Pancreas (tissue), 10 donors: Measurements from ENCODE around the gene WWP2. TPM values are rescaled to one million over a fixed set of nuclear protein-coding genes. Genes with fewer than 3 reads are reported as not detected.

Experiments used
- ATAC-seq, 4 donors: fragments of 200-7000 bp; cut with Tn5 transposase; one replicate each; pipeline versions ENCODE4 v1.8.0 to v1.9.1; 2020; ENCODE audit warnings: mild to moderate bottlenecking in 4 of 4, moderate library complexity in 4 of 4
- DNase-seq, 6 donors: peaks; one replicate each; pipeline ENCODE4 v3.0.0-alpha.2; 2020
- FAIRE-seq: peaks from 2 replicates; lab custom pipeline; 2012; peaks lifted over from hg19 to GRCh38; lab: Jason Lieb, UNC
- H3K27ac ChIP-seq, 4 donors: fragments of 200-600 bp; sonication (generic); 1 replicate in 3 of 4; 2 replicates in 1 of 4; pipeline versions ENCODE4 v1.5.0 to v1.8.0; 2020
- H3K27me3 ChIP-seq, 4 donors: fragments of 200-600 bp; one replicate each; pipeline ENCODE4 v1.8.0; 2021
- H3K36me3 ChIP-seq, 3 donors: fragments of 200-600 bp; sonication (generic) in 1 of 3; one replicate each; pipeline versions ENCODE4 v1.5.0 to v1.8.0; 2020 to 2021
- H3K4me1 ChIP-seq, 3 donors: fragments of 200-600 bp; one replicate each; pipeline ENCODE4 v1.8.0; 2021
- H3K4me3 ChIP-seq, 4 donors: fragments of 200-600 bp; sonication (generic) in 2 of 4; one replicate each; pipeline versions ENCODE4 v1.5.0 to v1.8.0; 2020 to 2021
- H3K9me3 ChIP-seq, 4 donors: fragments of 200-600 bp; one replicate each; pipeline ENCODE4 v1.8.0; 2021
- CTCF ChIP-seq, 4 donors: fragments of 200-600 bp; sonication (generic) in 3 of 4; IDR thresholded peaks; one replicate each; pipeline versions ENCODE4 v1.5.0 to v1.8.0; 2021; ENCODE audit warnings: antibody characterized with exemption in 4 of 4
- WGBS, 2 donors: extraction: QIAGEN DNeasy Blood & Tissue Kit; methylation state at CpG; one replicate each; pipeline ENCODE4 v1.1.7; 2013; 5-methylcytosine and 5-hydroxymethylcytosine counted together
- intact Hi-C, 3 donors: fragments of 100-400 bp; cut with DNase I; formaldehyde crosslinking; loops; one replicate each; pipeline versions ENCODE4 v1.11.1 to v1.14.2; 2022
- polyA plus RNA-seq, 2 donors: library from polyadenylated mRNA; stranded (reverse); fragments of 200-250 nt; gene quantifications; one replicate each; pipeline ENCODE4 v1.2.3, GENCODE V29; 2013
- total RNA-seq, 6 donors: library from RNA; stranded (reverse); fragmentation: NEBNext Ultra II Directional in 4 of 6; extraction: Animal tissue kit (Norgen Biotek cat#: 25700) in 4 of 6; gene quantifications; one replicate each; pipeline versions ENCODE4 v1.2.1 to v1.2.4, GENCODE V29; 2021 to 2023
- donor health status: healthy with polysubstance abuse.
- donor health status: DM: no; HTN: no; CAD: no; lungs with moderate emphysema.
- donor health status: DM: no; HTN: no; CAD: no.
- donor health status: control.
- donor health status: control.
- donor health status: Bipolar disorder and iron deficiency.
- donor health status: DM: yes; HTN: yes; CAD: no.
- donor health status: DM: no; HTN: no; CAD: no.
- donor health status: DM: no; HTN: no; CAD: no.
- donor health status: DM: yes; HTN: yes; CAD: no.

The WWP2 gene
- 10 to 100 TPM; 33.9 to 50.4 (median 35.4) TPM for total RNA-seq
- 10 to 100 TPM; 27.4 to 35.5 TPM for polyA plus RNA-seq

- Histone ChIP-seq H3K27ac (peak within 1 kb of the TSS; percentile 64 to 93 (median 84)), H3K4me3 (peak within 1 kb of the TSS; percentile 52 to 90 (median 74)), H3K9me3 (no peaks in the 10 kb centered on the region), H3K36me3 (no peaks in the 10 kb centered on the region), H3K4me1 (peaks cover 6 to 19% (median 13%) of the 10 kb centered on the region in 3 donors), H3K27me3 (no peaks in the 10 kb centered on the region)
- FAIRE-seq (no peak), ATAC-seq (peak; percentile 81 to 90 (median 86)), DNase-seq (peak; percentile 74 to 93 (median 86))
- intact Hi-C loops: no loop called here
- TF ChIP-seq CTCF (IDR thresholded peaks at IDR 0.05): no peak
- 1% methylated on average over 49 to 68 of the region's 68 CpGs for WGBS, 2 donors
Measured at GRCh38 chr16:69761983-69762813, at the start of gene WWP2. TSS of gene WWP2 (plus strand) at chr16:69762332. CDS start at chr16:69787011, 24,679 bp downstream.

- H3K4me3 ChIP-seq: no peak overlapping the region
- intact Hi-C loops: no loop called here
- no peak for FAIRE-seq
Measured at GRCh38 chr16:69712914-69713581, 49.1 kb upstream of the WWP2 start.

GRCh38 chr16:69717066-69717465 lies 45.1 kb upstream of the WWP2 start:
- Histone ChIP-seq H3K4me3 (no peak overlapping the region), H3K9me3 (no peaks in the 10 kb centered on the region), H3K4me1 (peaks cover 0 to 12% (median 0%) of the 10 kb centered on the region in 3 donors), H3K27ac (no peak overlapping the region), H3K27me3 (no peaks in the 10 kb centered on the region), H3K36me3 (no peaks in the 10 kb centered on the region)
- intact Hi-C loops: no loop called here
- TF ChIP-seq CTCF (IDR thresholded peaks at IDR 0.05): no peak
- ATAC-seq (no peak), FAIRE-seq (no peak), DNase-seq (no peak)
- WGBS, 2 donors: 90% methylated on average over 6 of the region's 6 CpGs

More at GRCh38 chr16:69712914-69713581, 49.1 kb upstream of the WWP2 start:
- 90 to 91% methylated on average over 9 of the region's 9 CpGs for WGBS, 2 donors
- no peak for ATAC-seq
- TF ChIP-seq CTCF (IDR thresholded peaks at IDR 0.05): no peak
- DNase-seq: no peak
- H3K27ac ChIP-seq: no peak overlapping the region
- H3K9me3 ChIP-seq: no peaks in the 10 kb centered on the region
- H3K4me1 ChIP-seq: peaks cover 11 to 31% (median 11%) of the 10 kb centered on the region in 3 donors
- H3K27me3 ChIP-seq: no peaks in the 10 kb centered on the region
- no peaks in the 10 kb centered on the region for H3K36me3 ChIP-seq

GRCh38 chr16:69718111-69718764 lies 43.9 kb upstream of the WWP2 start:
- DNase-seq: no peak
- TF ChIP-seq CTCF (IDR thresholded peaks at IDR 0.05): no peak
- WGBS, 2 donors: 81 to 82% methylated on average over 10 of the region's 10 CpGs
- intact Hi-C loops: no loop called here
- no peak for ATAC-seq
- Histone ChIP-seq H3K9me3 (no peaks in the 10 kb centered on the region), H3K27ac (no peak overlapping the region), H3K27me3 (no peaks in the 10 kb centered on the region), H3K4me1 (peaks cover 0 to 4% (median 0%) of the 10 kb centered on the region in 3 donors), H3K4me3 (no peak overlapping the region), H3K36me3 (no peaks in the 10 kb centered on the region)
- FAIRE-seq: no peak
